Pericardium fibroblast (primary cell): ENCODE results near the gene STMND1. TPM values are rescaled to one million over a fixed set of nuclear protein-coding genes. Genes with fewer than 3 reads are reported as not detected.

Experiments used
- total RNA-seq: library from RNA; depleted of rRNA; stranded (reverse); fragments of >200 nt; gene quantifications from 2 replicates; pipeline ENCODE4 v1.2.3, GENCODE V29; 2015

STMND1 gene
- total RNA-seq = not detected in 2 replicates

GRCh38 chr6:17101422-17102257 lies at the start of gene STMND1:
Gene STMND1, plus strand, starts transcription at chr6:17102050. Its CDS starts 208 bp downstream, at chr6:17102258.

Other genes starting within 250 kb of the STMND1 start
- gene RBM24, start 179.3 kb downstream of the STMND1 start, total RNA-seq = 1.4 and 3.0 TPM in 2 replicates